A673 (cell line): ENCODE data around the gene HAAO. TPM values are rescaled to one million over a fixed set of nuclear protein-coding genes. Genes with fewer than 3 reads are reported as not detected.
A peak's percentile ranks its signal among the peaks of the same experiment; 100 is the strongest.

Experiments
- BruUV-seq: library from RNA; stranded (reverse); fragments of 400-500 nt; replicated peaks from 2 replicates; lab custom pipeline; 2021; lab: Mats Ljungman, UMichigan
- CTCF ChIA-PET: fragments of 300-600 bp; sonication (Branson Sonifier 250); formaldehyde crosslinking; loops from one replicate; lab custom pipeline; 2022; ENCODE audit warnings: antibody characterized with exemption; lab: Charles Lee
- POLR2A ChIA-PET: fragments of 300-600 bp; sonication (Branson Sonifier 250); formaldehyde crosslinking; loops from one replicate; lab custom pipeline; 2022; ENCODE audit warnings: antibody characterized with exemption; ENCODE audit not compliant: low non-redundant PET; lab: Charles Lee
- DNase-seq: peaks from one replicate; pipeline ENCODE4 v3.0.0-alpha.2; 2015; ENCODE audit warnings: low spot score
- H3K27ac ChIP-seq: fragments of 200-600 bp; sonication (generic); 2 replicates; pipeline ENCODE4 v1.5.1; 2016; ENCODE audit warnings: mixed run types, low read depth, mild to moderate bottlenecking, mixed read lengths, antibody characterized with exemption, low read length; ENCODE audit not compliant: poor library complexity, severe bottlenecking
- H3K27me3 ChIP-seq: fragments of 200-600 bp; sonication (generic); replicated peaks from 2 replicates; pipeline ENCODE4 v1.6.1; 2017; ENCODE audit warnings: mixed run types, low read depth, mild to moderate bottlenecking, mixed read lengths, antibody characterized with exemption, low read length; ENCODE audit not compliant: insufficient read depth, poor library complexity
- H3K36me3 ChIP-seq: fragments of 200-600 bp; sonication (generic); 2 replicates; pipeline ENCODE4 v1.6.1; 2016; ENCODE audit warnings: mixed run types, mild to moderate bottlenecking, mixed read lengths, antibody characterized with exemption, low read length; ENCODE audit not compliant: insufficient read depth, poor library complexity, severe bottlenecking
- H3K4me1 ChIP-seq: fragments of 200-600 bp; sonication (generic); 2 replicates; pipeline ENCODE4 v1.6.1; 2017; ENCODE audit warnings: mixed run types, mild to moderate bottlenecking, mixed read lengths, antibody characterized with exemption, low read length; ENCODE audit not compliant: insufficient read depth, poor library complexity, severe bottlenecking
- H3K4me3 ChIP-seq: fragments of 200-600 bp; sonication (generic); 2 replicates; pipeline ENCODE4 v1.5.1; 2016; ENCODE audit warnings: low read depth, mixed run types, mild to moderate bottlenecking, mixed read lengths, low read length; ENCODE audit not compliant: poor library complexity, severe bottlenecking
- H3K9me3 ChIP-seq: fragments of 200-600 bp; sonication (generic); 2 replicates; pipeline ENCODE4 v1.6.1; 2016; ENCODE audit warnings: mixed run types, low read depth, mild to moderate bottlenecking, mixed read lengths, antibody characterized with exemption, low read length; ENCODE audit not compliant: poor library complexity, severe bottlenecking
- CTCF ChIP-seq: fragments of 300-800, 200-600 bp; sonication (generic); conservative IDR thresholded peaks from 2 replicates; pipeline ENCODE4 v1.5.1; 2017; ENCODE audit warnings: low read depth, mild to moderate bottlenecking, antibody characterized with exemption, low read length, moderate library complexity, mixed read lengths
- EZH2 ChIP-seq: fragments of 200-600 bp; sonication (generic); IDR thresholded peaks from 2 replicates; pipeline ENCODE4 v1.6.1; 2017; ENCODE audit warnings: borderline replicate concordance, low read depth, mild to moderate bottlenecking, mixed read lengths, antibody characterized with exemption, low read length; ENCODE audit not compliant: poor library complexity, severe bottlenecking
- intact Hi-C: fragments of 100-400 bp; cut with micrococcal nuclease; formaldehyde crosslinking; loops from one replicate; pipeline ENCODE4 v1.10.0; 2022; ENCODE audit not compliant: unreplicated experiment
- total RNA-seq: library from RNA; stranded (reverse); gene quantifications from 2 replicates; pipeline ENCODE4 v1.2.3, GENCODE V29; 2021

Gene HAAO
- total RNA-seq, 1 experiment from 2014 or later, result 2.4 TPM

- TSS peak; percentile 58 for BruUV-seq
- H3K36me3 ChIP-seq, result no peaks in the 10 kb centered on the region
- H3K4me3 ChIP-seq, result peak overlapping the region; percentile 75
- H3K9me3 ChIP-seq, result no peaks in the 10 kb centered on the region
- CTCF ChIA-PET, result interaction anchor here (0.6 to 0.7 kb wide), 2 partner anchors 112 to 308 kb away, joined by 3 to 4 read pairs; no protein-coding TSS in a partner anchor
- H3K27me3 ChIP-seq, result no peaks in the 10 kb centered on the region
- peak overlapping the region; percentile 99 for H3K27ac ChIP-seq
- intact Hi-C loops, result loop anchor here (1.0 kb wide), 1 partner anchor 315 kb away; no protein-coding TSS in a partner anchor
- TF ChIP-seq CTCF, result no peak
- no peak for TF ChIP-seq EZH2
- DNase-seq, result peak; percentile 96
- POLR2A ChIA-PET, result interaction anchor here (0.5 to 1.1 kb wide), 4 partner anchors 135 to 628 kb away, joined by 3 to 8 read pairs (median 4); no protein-coding TSS in a partner anchor
- H3K4me1 ChIP-seq, result no peaks in the 10 kb centered on the region
These were observed 18.0 kb upstream of the HAAO start for GRCh38 chr2:42810121-42810970.

- TF ChIP-seq CTCF (no peak; the same call in 1 of the 2 replicates), EZH2 (no peak)
- no TSS peak for BruUV-seq
- POLR2A ChIA-PET, result interaction anchor here (0.6 kb wide), 1 partner anchor 523 kb away, joined by 3 read pairs; no protein-coding TSS in a partner anchor
- H3K36me3 ChIP-seq, result no peaks in the 10 kb centered on the region
- intact Hi-C loops, result loop anchor here (1.0 kb wide), 1 partner anchor 314 kb away; no protein-coding TSS in a partner anchor
- CTCF ChIA-PET, result interaction anchor here (0.6 to 0.7 kb wide), 2 partner anchors 111 to 308 kb away, joined by 3 to 4 read pairs; no protein-coding TSS in a partner anchor
- DNase-seq, result peak; percentile 77
- H3K27ac ChIP-seq, result peak overlapping the region; percentile 99
- H3K4me1 ChIP-seq, result peaks cover under 1% of the 10 kb centered on the region
- H3K27me3 ChIP-seq, result no peaks in the 10 kb centered on the region
- H3K9me3 ChIP-seq, result no peaks in the 10 kb centered on the region
- peak overlapping the region; percentile 75 for H3K4me3 ChIP-seq
These were observed 17.4 kb upstream of the HAAO start for GRCh38 chr2:42809819-42810120.

GRCh38 chr2:42809131-42809818, 16.9 kb upstream of the HAAO start:
- CTCF ChIA-PET, result interaction anchor here (0.6 kb wide), 1 partner anchor 307 kb away, joined by 3 read pairs; no protein-coding TSS in a partner anchor
- intact Hi-C loops, result no loop called here
- BruUV-seq, result no TSS peak

More at GRCh38 chr2:42809131-42809818, 16.9 kb upstream of the HAAO start:
- Histone ChIP-seq H3K4me3 (peak overlapping the region; percentile 75), H3K36me3 (no peaks in the 10 kb centered on the region), H3K27me3 (no peaks in the 10 kb centered on the region), H3K9me3 (no peaks in the 10 kb centered on the region), H3K27ac (peak overlapping the region; percentile 99), H3K4me1 (peaks cover 4% of the 10 kb centered on the region)
- TF ChIP-seq CTCF, result no peak
- TF ChIP-seq EZH2, result no peak
- no peak for DNase-seq
- POLR2A ChIA-PET, result interaction anchor here (0.6 kb wide), 1 partner anchor 523 kb away, joined by 3 read pairs; no protein-coding TSS in a partner anchor
